Regular cardiac myocyte (primary cell): ENCODE measurements around the gene AP1G2. TPM values are rescaled to one million over a fixed set of nuclear protein-coding genes. Genes with fewer than 3 reads are reported as not detected.

Source experiments
- total RNA-seq: library from RNA; depleted of rRNA; stranded (reverse); fragments of >200 nt; gene quantifications from 2 replicates; pipeline ENCODE4 v1.2.3, GENCODE V29; 2014

Gene AP1G2
- 7.9 and 13.2 TPM in 2 replicates for total RNA-seq

GRCh38 chr14:23567186-23568020 lies at the start of gene AP1G2:
Gene AP1G2, minus strand, starts transcription at chr14:23567791. Its CDS starts 477 bp downstream, at chr14:23567314.

GRCh38 chr14:23578560-23579310 lies 11.1 kb upstream of the AP1G2 start, which contains the start of gene JPH4:
Gene JPH4, minus strand, starts transcription at chr14:23578790. Its CDS starts 1,337 bp downstream, at chr14:23577453.

GRCh38 chr14:23555882-23556699 lies 11.5 kb downstream of the AP1G2 start, which contains the start of gene THTPA:
Gene THTPA, plus strand, starts transcription at chr14:23556271. Its CDS starts 487 bp downstream, at chr14:23556758.

GRCh38 chr14:23551266-23552028 lies 16.1 kb downstream of the AP1G2 start, which contains the start of gene ZFHX2:
Gene ZFHX2, minus strand, starts transcription at chr14:23551765. Its CDS starts 16,440 bp downstream, at chr14:23535325.

Other genes starting within 250 kb of the AP1G2 start
- 61.7 and 123 TPM in 2 replicates for gene PABPN1, start 246.3 kb downstream of the AP1G2 start, total RNA-seq
- gene SLC22A17, start 214.9 kb downstream of the AP1G2 start, total RNA-seq, result 11.5 and 40.9 TPM in 2 replicates
- 4.2 and 4.6 TPM in 2 replicates for gene EFS, start 202.6 kb downstream of the AP1G2 start, total RNA-seq
- not detected in 2 replicates for gene IL25, start 195.0 kb downstream of the AP1G2 start, total RNA-seq
- 0.28 and 0.58 TPM in 2 replicates for gene CMTM5, start 190.7 kb downstream of the AP1G2 start, total RNA-seq
- gene MYH6, start 159.5 kb downstream of the AP1G2 start, total RNA-seq, result not detected in 2 replicates
- not detected in 2 replicates for gene MYH7, start 132.1 kb downstream of the AP1G2 start, total RNA-seq
- 49.9 and 51.4 TPM in 2 replicates for gene NGDN, start 98.1 kb downstream of the AP1G2 start, total RNA-seq
- under 0.01 and 0.56 TPM in 2 replicates for gene ZFHX2, start 16.0 kb downstream of the AP1G2 start, total RNA-seq
- gene THTPA, start 11.5 kb downstream of the AP1G2 start, total RNA-seq, result 11.3 and 23.4 TPM in 2 replicates
- gene JPH4, start 11.0 kb upstream of the AP1G2 start, total RNA-seq, result not detected in 2 replicates
- under 0.01 and 0.19 TPM in 2 replicates for gene DHRS2, start 68.6 kb upstream of the AP1G2 start, total RNA-seq